ENCODE results near the gene CAPN9.
"Not testable (repeated sequence)": the region's sequence is repeated elsewhere in the genome, so short reads cannot be mapped to it uniquely, and the experiment has no call there.

The CAPN9 gene

GRCh38 chr1:230839173-230839572, 92.0 kb downstream of the CAPN9 start:
- H4K20me1 ChIP-seq (ENCODE audit: control insufficient read depth, insufficient read depth, low read depth, low read length), result no peaks in the 10 kb centered on the region
- no peak for TF ChIP-seq EZH2phosphoT487 (IDR thresholded peaks at IDR 0.05; ENCODE audit: borderline replicate concordance, low read length)
- TF ChIP-seq, protein P1, sequence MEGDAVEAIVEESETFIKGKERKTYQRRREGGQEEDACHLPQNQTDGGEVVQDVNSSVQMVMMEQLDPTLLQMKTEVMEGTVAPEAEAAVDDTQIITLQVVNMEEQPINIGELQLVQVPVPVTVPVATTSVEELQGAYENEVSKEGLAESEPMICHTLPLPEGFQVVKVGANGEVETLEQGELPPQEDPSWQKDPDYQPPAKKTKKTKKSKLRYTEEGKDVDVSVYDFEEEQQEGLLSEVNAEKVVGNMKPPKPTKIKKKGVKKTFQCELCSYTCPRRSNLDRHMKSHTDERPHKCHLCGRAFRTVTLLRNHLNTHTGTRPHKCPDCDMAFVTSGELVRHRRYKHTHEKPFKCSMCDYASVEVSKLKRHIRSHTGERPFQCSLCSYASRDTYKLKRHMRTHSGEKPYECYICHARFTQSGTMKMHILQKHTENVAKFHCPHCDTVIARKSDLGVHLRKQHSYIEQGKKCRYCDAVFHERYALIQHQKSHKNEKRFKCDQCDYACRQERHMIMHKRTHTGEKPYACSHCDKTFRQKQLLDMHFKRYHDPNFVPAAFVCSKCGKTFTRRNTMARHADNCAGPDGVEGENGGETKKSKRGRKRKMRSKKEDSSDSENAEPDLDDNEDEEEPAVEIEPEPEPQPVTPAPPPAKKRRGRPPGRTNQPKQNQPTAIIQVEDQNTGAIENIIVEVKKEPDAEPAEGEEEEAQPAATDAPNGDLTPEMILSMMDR (IDR thresholded peaks at IDR 0.05; ENCODE audit: low read depth, low read length, poor library complexity, severe bottlenecking), result no peak
- H3F3A ChIP-seq (ENCODE audit: control insufficient read depth, insufficient read depth), result no peaks in the 10 kb centered on the region
- no peak overlapping the region for H3K27ac ChIP-seq (ENCODE audit: low read depth, low read length)
- H3K4me3 ChIP-seq (ENCODE audit: low read length), result no peak overlapping the region
- H3K36me3 ChIP-seq (ENCODE audit: control insufficient read depth, low read length), result no peaks in the 10 kb centered on the region
- no peaks in the 10 kb centered on the region for H3K79me2 ChIP-seq (ENCODE audit: control insufficient read depth, low read length)
- no peaks in the 10 kb centered on the region for H3K9me3 ChIP-seq (ENCODE audit: control insufficient read depth, insufficient read depth, low read length)
- no peaks in the 10 kb centered on the region for H3K27me3 ChIP-seq (ENCODE audit: control insufficient read depth, low read length)
- H3K9me2 ChIP-seq (replicated peaks; ENCODE audit: control insufficient read depth, low read length), result no peaks in the 10 kb centered on the region
- H3K4me1 ChIP-seq (ENCODE audit: control insufficient read depth, low read length), result no peaks in the 10 kb centered on the region
- no peak overlapping the region for H3K4me2 ChIP-seq (ENCODE audit: low read length)

- Histone ChIP-seq H3K79me2 (ENCODE audit: control insufficient read depth, low read length) (no peaks in the 10 kb centered on the region), H3K27me3 (ENCODE audit: control insufficient read depth, low read length) (no peaks in the 10 kb centered on the region), H3K4me2 (ENCODE audit: low read length) (no peak overlapping the region), H3K4me1 (ENCODE audit: control insufficient read depth, low read length) (no peaks in the 10 kb centered on the region), H3K9me2 (replicated peaks; ENCODE audit: control insufficient read depth, low read length) (no peaks in the 10 kb centered on the region), H4K20me1 (ENCODE audit: control insufficient read depth, insufficient read depth, low read depth, low read length) (no peaks in the 10 kb centered on the region), H3K4me3 (ENCODE audit: low read length) (no peak overlapping the region), H3F3A (ENCODE audit: control insufficient read depth, insufficient read depth) (no peaks in the 10 kb centered on the region), H3K36me3 (ENCODE audit: control insufficient read depth, low read length) (no peaks in the 10 kb centered on the region), H3K9me3 (ENCODE audit: control insufficient read depth, insufficient read depth, low read length) (no peaks in the 10 kb centered on the region), H3K27ac (ENCODE audit: low read depth, low read length) (no peak overlapping the region)
- TF ChIP-seq, protein P1 (IDR thresholded peaks at IDR 0.05; ENCODE audit: low read depth, low read length, poor library complexity, severe bottlenecking), result no peak
- TF ChIP-seq EZH2phosphoT487 (IDR thresholded peaks at IDR 0.05; ENCODE audit: borderline replicate concordance, low read length), result no peak
Observed at GRCh38 chr1:230842801-230843200, 95.6 kb downstream of the CAPN9 start.

DNA sequence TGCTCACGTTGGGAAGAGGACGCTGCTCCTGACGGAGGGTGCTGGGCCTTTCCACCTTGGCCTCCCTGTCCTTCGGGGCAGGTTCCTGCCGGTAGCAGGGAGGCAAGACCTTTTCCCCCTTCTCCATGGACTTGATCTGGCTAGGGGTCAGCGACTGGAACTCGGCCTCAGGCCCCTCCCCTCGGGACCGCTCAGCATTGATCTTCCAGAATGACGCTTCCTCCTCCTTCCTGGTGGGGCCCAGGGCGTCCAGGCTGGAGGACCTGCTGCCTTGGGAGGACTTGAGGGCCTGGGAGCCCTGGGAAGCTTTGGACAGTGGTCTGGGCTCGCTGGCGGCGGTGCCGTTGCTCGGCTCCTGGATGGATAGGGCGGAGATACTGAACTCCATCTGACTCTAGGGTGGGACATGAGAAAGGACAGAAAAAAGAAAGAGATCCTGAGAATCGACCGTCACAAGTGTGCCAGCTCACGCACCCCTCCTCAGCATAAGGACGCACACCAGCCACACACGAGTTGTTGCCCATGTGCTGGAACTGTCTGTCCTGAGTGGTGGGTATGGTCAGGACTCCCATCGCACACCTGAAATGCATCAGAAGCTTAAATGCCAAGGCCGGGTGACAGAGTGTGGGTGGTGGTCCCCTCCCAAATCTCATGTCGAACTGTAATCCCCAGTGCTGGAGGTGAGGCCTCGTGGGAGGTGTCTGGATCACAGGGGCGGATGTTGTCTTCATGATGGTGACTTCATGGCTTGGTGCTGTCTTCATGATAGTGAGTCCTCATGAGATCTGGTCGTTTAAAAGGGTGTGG, 96.5 kb downstream of the CAPN9 start:
- no peaks in the 10 kb centered on the region for H3K4me1 ChIP-seq (ENCODE audit: control insufficient read depth, low read length)
- H3K27ac ChIP-seq (ENCODE audit: low read depth, low read length), result no peak overlapping the region
- no peak overlapping the region for H3K4me2 ChIP-seq (ENCODE audit: low read length)
- no peaks in the 10 kb centered on the region for H3K27me3 ChIP-seq (ENCODE audit: control insufficient read depth, low read length)
- H3K36me3 ChIP-seq (ENCODE audit: control insufficient read depth, low read length), result no peaks in the 10 kb centered on the region
- no peak for TF ChIP-seq EZH2phosphoT487 (IDR thresholded peaks at IDR 0.05; ENCODE audit: borderline replicate concordance, low read length)
- H3K4me3 ChIP-seq (ENCODE audit: low read length), result no peak overlapping the region
- H3F3A ChIP-seq (ENCODE audit: control insufficient read depth, insufficient read depth), result no peaks in the 10 kb centered on the region
- no peaks in the 10 kb centered on the region for H4K20me1 ChIP-seq (ENCODE audit: control insufficient read depth, insufficient read depth, low read depth, low read length)
- no peaks in the 10 kb centered on the region for H3K79me2 ChIP-seq (ENCODE audit: control insufficient read depth, low read length)
- no peaks in the 10 kb centered on the region for H3K9me3 ChIP-seq (ENCODE audit: control insufficient read depth, insufficient read depth, low read length)
- no peaks in the 10 kb centered on the region for H3K9me2 ChIP-seq (replicated peaks; ENCODE audit: control insufficient read depth, low read length)

DNA sequence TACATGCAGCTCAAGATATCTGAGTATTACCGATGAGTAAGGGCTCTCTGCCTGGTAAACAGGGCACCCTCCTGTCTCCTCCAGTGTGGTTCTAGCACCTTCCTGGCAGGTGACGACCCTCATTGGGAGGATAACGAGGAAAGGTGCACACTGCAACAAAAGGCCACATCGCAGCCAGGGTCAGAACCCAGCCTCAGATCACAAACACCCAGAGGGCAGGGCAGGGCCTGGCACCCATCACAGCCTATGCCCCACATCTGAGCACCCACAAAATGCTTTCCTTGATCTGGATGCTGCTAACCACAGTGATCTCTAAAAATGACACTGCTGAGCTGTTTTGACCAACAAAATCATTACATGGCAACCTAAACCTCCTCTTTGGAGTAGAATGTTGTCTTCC, 97.4 kb downstream of the CAPN9 start:
- H3K9me3 ChIP-seq (ENCODE audit: control insufficient read depth, insufficient read depth, low read length), result no peaks in the 10 kb centered on the region
- no peak for TF ChIP-seq EZH2phosphoT487 (IDR thresholded peaks at IDR 0.05; ENCODE audit: borderline replicate concordance, low read length)
- TF ChIP-seq, protein P1 (IDR thresholded peaks at IDR 0.05; ENCODE audit: low read depth, low read length, poor library complexity, severe bottlenecking), result no peak
- H3K9me2 ChIP-seq (replicated peaks; ENCODE audit: control insufficient read depth, low read length), result no peaks in the 10 kb centered on the region
- H3K4me2 ChIP-seq (ENCODE audit: low read length), result no peak overlapping the region
- H3F3A ChIP-seq (ENCODE audit: control insufficient read depth, insufficient read depth), result no peaks in the 10 kb centered on the region
- no peaks in the 10 kb centered on the region for H3K79me2 ChIP-seq (ENCODE audit: control insufficient read depth, low read length)
- H4K20me1 ChIP-seq (ENCODE audit: control insufficient read depth, insufficient read depth, low read depth, low read length), result no peaks in the 10 kb centered on the region
- H3K4me3 ChIP-seq (ENCODE audit: low read length), result no peak overlapping the region
- H3K27me3 ChIP-seq (ENCODE audit: control insufficient read depth, low read length), result no peaks in the 10 kb centered on the region
- no peaks in the 10 kb centered on the region for H3K4me1 ChIP-seq (ENCODE audit: control insufficient read depth, low read length)
- H3K27ac ChIP-seq (ENCODE audit: low read depth, low read length), result no peak overlapping the region
- H3K36me3 ChIP-seq (ENCODE audit: control insufficient read depth, low read length), result no peaks in the 10 kb centered on the region

GRCh38 chr1:230845184-230845583, 98.0 kb downstream of the CAPN9 start:
- H4K20me1 ChIP-seq (ENCODE audit: control insufficient read depth, insufficient read depth, low read depth, low read length); H3K4me3 ChIP-seq (ENCODE audit: low read length); H3K27ac ChIP-seq (ENCODE audit: low read depth, low read length); H3F3A ChIP-seq (ENCODE audit: control insufficient read depth, insufficient read depth); H3K4me2 ChIP-seq (ENCODE audit: low read length); H3K9me2 ChIP-seq (replicated peaks; ENCODE audit: control insufficient read depth, low read length); H3K36me3 ChIP-seq (ENCODE audit: control insufficient read depth, low read length); H3K79me2 ChIP-seq (ENCODE audit: control insufficient read depth, low read length); H3K4me1 ChIP-seq (ENCODE audit: control insufficient read depth, low read length); H3K27me3 ChIP-seq (ENCODE audit: control insufficient read depth, low read length); H3K9me3 ChIP-seq (ENCODE audit: control insufficient read depth, insufficient read depth, low read length): not testable (repeated sequence)
